Stimulated activated CD8-positive, alpha-beta memory T cell treated with anti-CD3 and anti-CD28 coated beads, Interleukin-2, amount 100 ng/mL, for 48 hours (primary cell): Measurements from ENCODE around the gene CENPL.
"Not testable (repeated sequence)": the region's sequence is repeated elsewhere in the genome, so short reads cannot be mapped to it uniquely, and the experiment has no call there.

Source experiments
- DNase-seq, 2 donors: peaks; one replicate each; pipeline ENCODE4 v3.0.0-alpha.2; 2020; ENCODE audit warnings: low read depth in 2 of 2

The CENPL gene

GRCh38 chr1:173857363-173857917 is 32.8 kb upstream of the CENPL start:
- DNase-seq: no peak

DNA sequence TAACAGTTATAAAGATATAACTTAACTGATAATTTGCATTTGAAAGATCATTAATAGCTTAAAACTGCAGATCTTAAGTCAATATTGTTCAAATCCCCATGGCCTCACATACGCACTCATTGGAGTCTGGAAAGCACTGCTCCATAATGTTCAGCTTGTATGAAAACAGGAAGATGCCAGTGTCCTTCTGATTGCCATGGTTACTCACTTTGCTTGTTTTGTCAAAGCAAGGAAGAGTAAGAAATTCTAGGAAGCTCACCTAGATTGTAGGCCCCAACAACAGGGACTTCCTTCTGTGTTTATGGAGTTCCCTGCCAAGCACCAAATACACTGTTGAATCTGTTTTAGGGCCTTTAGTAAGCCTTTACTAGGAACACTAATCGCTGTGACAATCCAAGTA is 32.2 kb upstream of the CENPL start:
- no peak for DNase-seq

- DNase-seq: no peak
These were observed 31.3 kb upstream of the CENPL start for GRCh38 chr1:173856014-173856413.

- DNase-seq: no peak
These were observed 28.4 kb upstream of the CENPL start for GRCh38 chr1:173853074-173853473.

- DNase-seq: no peak
These were observed 27.4 kb upstream of the CENPL start for GRCh38 chr1:173852105-173852504.

DNA sequence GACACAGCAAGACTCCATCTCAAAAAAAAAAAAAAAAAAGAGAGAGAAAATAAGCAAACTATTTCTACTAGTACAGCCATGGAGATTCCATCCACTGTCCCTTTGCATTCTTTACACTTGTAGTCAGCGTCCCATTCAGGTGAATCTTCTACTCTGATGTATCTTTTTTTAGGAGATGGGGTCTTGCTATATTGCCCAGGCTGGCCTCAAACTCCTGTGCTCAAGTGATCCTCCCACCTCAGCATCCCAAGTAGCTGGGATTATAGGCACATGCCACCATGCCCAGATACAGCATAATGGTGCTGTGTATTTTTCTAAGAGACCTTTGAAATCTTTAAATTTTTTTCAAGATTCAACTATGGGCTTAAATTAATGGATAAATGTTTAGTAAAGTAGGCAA is 8.1 kb upstream of the CENPL start:
- no peak for DNase-seq

- DNase-seq: no peak
These were observed 2.9 kb upstream of the CENPL start for GRCh38 chr1:173827611-173828010.

- DNase-seq: no peak
These were observed 835 bp downstream of the CENPL start for GRCh38 chr1:173823781-173824314.

DNA sequence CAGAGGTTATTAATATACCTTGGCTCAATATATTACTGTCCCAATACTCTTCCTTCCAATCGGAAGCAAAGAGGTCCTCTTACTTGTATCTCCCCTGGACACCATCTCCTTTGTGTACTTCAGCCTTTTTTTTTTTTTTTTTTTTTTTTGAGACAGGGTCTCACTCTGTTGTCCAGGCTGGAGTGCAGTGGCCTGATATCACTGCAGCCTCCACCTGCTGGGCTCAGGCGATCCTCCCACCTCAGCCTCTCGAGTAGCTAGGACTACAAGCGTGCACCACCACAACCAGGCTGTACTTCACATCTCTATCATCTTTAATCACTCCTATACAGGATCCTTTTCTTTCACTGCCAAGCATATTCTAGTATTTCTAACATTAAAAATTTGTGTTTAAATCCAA is 3.0 kb downstream of the CENPL start:
- no peak for DNase-seq

- DNase-seq: no peak
These were observed 6.2 kb downstream of the CENPL start for GRCh38 chr1:173818459-173818858.

DNA sequence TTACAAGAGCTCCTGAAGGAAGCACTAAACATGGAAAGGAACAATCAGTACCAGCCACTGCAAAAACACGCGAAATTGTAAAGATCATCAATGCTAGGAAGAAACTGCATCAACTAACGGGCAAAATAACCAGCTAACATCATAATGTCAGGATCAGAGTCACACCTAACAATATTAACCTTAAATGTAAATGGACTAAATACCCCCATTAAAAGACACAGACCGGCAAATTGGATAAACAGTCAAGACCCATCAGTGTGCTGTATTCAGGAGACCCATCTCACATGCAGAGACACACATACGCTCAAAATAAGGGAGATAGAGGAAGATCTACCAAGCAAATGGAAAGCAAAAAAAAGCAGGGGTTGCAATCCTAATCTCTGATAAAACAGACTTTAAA is 11.0 kb downstream of the CENPL start:
- not testable (repeated sequence) for DNase-seq

GRCh38 chr1:173802961-173803360 is 21.7 kb downstream of the CENPL start:
- no peak for DNase-seq

DNA sequence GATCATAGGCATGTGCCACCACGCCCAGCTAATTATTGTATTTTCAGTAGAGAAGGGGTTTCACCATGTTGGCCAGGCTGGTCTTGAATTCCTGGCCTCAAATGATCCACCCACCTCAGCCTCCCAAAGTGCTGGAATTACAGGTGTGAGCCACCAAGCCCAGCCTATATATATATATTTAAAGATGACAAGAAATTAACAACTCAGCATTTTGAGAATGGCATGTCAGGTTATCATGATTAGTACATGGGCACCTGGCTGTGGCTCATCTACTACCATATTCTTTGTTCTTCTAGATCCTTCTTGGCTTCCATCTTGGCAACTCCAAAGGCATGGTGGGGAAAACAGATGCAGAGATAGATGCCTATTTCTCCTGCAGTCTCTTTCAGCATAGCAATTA is 24.7 kb downstream of the CENPL start:
- DNase-seq: not testable (repeated sequence)

GRCh38 chr1:173798078-173798477 is 26.6 kb downstream of the CENPL start:
- no peak for DNase-seq

DNA sequence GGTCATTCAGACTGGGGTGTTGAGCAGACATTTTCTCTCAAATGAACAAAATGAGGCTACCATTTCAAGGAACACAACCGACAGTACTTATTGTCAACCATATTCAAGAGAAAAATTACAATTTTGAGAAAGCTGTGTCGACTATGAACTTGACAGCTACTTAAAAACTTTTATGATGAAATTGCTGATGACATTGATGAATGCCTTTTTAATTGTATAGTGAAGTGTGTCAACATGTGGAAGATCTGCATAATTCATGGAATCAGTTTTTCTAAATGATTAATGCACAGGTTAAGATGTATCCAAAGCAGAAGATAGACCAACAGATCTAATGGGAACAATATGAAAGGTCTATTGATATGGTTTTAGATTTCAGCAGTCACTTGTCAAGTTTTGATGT is 34.8 kb downstream of the CENPL start:
- DNase-seq: no peak

- no peak for DNase-seq
These were observed 39.7 kb downstream of the CENPL start for GRCh38 chr1:173784997-173785396.

DNA sequence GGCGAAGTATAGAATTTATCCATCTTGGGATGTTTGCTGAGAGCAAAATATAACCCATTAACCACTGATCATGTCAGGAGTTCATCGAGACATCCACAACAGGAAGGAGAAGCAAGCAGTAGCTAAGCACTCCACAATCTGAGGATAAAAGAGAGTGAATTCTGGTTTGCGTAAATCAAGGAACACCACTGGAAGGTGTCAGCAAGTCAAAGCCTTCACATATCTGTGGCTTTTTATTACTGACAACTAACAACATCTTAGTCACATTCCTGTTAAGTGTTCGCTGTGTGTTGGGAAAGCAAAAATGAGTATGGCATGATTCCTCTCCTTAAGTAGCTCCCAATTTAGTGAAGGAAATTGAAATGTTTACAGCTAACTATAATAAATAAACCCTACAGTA is 44.7 kb downstream of the CENPL start:
- no peak for DNase-seq

- DNase-seq: no peak
These were observed 49.0 kb downstream of the CENPL start for GRCh38 chr1:173775578-173776226.

DNA sequence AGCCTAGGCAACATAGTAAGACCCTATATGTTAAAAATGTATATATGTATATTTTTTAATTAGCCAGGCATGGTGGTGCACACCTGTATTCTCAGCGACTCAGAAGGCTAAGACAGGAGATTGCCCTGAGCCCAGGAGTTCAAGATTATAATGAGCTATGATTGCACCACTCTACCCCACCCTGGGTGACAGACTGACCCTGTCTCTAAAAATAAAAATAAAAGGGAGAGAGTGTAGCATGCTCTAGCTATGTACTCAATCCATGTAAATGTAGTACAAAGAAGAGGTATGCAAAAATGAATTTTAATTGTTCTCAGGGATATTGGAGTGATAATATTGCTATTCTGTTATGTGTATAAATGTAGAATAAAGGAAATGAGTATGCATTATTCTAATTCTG is 53.1 kb downstream of the CENPL start:
- no peak for DNase-seq

GRCh38 chr1:173770330-173770729 is 54.4 kb downstream of the CENPL start:
- not testable (repeated sequence) for DNase-seq

- DNase-seq: no peak
These were observed 55.9 kb downstream of the CENPL start for GRCh38 chr1:173768827-173769226.

DNA sequence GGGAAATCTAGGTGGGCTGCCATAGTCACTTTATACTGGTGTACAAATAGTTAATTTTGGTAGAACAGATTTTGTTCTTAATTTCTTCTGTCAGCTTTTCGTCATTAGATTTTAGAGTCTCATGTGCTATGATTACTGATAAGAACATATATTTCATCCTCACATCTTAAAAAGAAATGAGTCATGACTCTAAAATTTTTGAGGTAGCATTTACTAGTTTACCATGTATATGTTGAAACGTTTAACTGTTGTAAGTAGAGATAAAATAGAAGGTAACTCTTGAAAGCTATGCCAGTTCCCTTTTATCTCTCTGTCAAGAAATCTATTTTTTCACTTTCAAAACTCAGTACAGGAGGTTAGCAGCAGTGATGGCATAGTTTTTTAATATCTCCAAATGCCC is 56.5 kb downstream of the CENPL start:
- DNase-seq: no peak

- DNase-seq: not testable (repeated sequence)
These were observed 60.4 kb downstream of the CENPL start for GRCh38 chr1:173764331-173764730.

- no peak for DNase-seq
These were observed 65.7 kb downstream of the CENPL start for GRCh38 chr1:173758980-173759379.
